Colonic mucosa (tissue), 2 donors: ENCODE results near the gene CPXM1. TPM values are rescaled to one million over a fixed set of nuclear protein-coding genes. Genes with fewer than 3 reads are reported as not detected.

Source experiments
- total RNA-seq, 2 donors: library from RNA; stranded (reverse); fragmentation: NEBNext Ultra II Directional in 1 of 2; extraction: Animal tissue kit (Norgen Biotek cat#: 25700) in 1 of 2; gene quantifications; one replicate each; pipeline ENCODE4 v1.2.1, GENCODE V29; 2021
- donor health status: DM: no; HTN: no; CAD: no.
- donor health status: DM: no; HTN: no; CAD: no.

CPXM1 gene
- total RNA-seq, 2 donors from 2014 or later: 0.98 to 1.1 TPM

Other genes starting within 250 kb of the CPXM1 start
- gene NOP56, start 148.0 kb downstream of the CPXM1 start, total RNA-seq: 100 to 1,000 TPM in 1 of 2 donors, 10 to 100 TPM in 1; 66.3 to 186 TPM
- gene IDH3B, start 136.4 kb downstream of the CPXM1 start, total RNA-seq: 100 to 1,000 TPM; 117 to 140 TPM
- gene EBF4, start 107.8 kb downstream of the CPXM1 start, total RNA-seq: 1 to 10 TPM; 2.0 to 7.5 TPM
- not detected for gene C20orf141, start 14.4 kb upstream of the CPXM1 start, total RNA-seq
- gene TMEM239, start 15.7 kb upstream of the CPXM1 start, total RNA-seq: not detected
- gene PCED1A, start 40.0 kb upstream of the CPXM1 start, total RNA-seq: 10 to 100 TPM; 21.7 to 24.8 TPM
- gene VPS16, start 40.1 kb upstream of the CPXM1 start, total RNA-seq: 10 to 100 TPM; 35.7 to 40.5 TPM
- 10 to 100 TPM; 30.3 to 55.2 TPM for gene PTPRA, start 72.9 kb upstream of the CPXM1 start, total RNA-seq
- gene GNRH2, start 243.0 kb upstream of the CPXM1 start, total RNA-seq: not detected
- gene MRPS26, start 245.4 kb upstream of the CPXM1 start, total RNA-seq: 10 to 100 TPM; 37.6 to 72.5 TPM